Keratinocyte (primary cell): Measurements from ENCODE around the gene CARMIL1. TPM values are rescaled to one million over a fixed set of nuclear protein-coding genes. Genes with fewer than 3 reads are reported as not detected.
A peak's percentile ranks its signal among the peaks of the same experiment; 100 is the strongest.

Experiments
- DNase-seq: peaks from one replicate; pipeline ENCODE4 v3.0.0-alpha.2; 2011; ENCODE audit warnings: low read depth, missing footprints, low spot score
- FAIRE-seq: peaks from 2 replicates; lab custom pipeline; 2011; peaks lifted over from hg19 to GRCh38; lab: Jason Lieb, UNC
- H2AFZ ChIP-seq: 2 replicates; pipeline ENCODE4 v1.6.0; 2012; ENCODE audit warnings: low read length, control low read depth, inconsistent platforms; ENCODE audit not compliant: control insufficient read depth
- H3K27ac ChIP-seq: 2 replicates; pipeline ENCODE4 v1.5.1; 2011; ENCODE audit warnings: low read length; ENCODE audit not compliant: control insufficient read depth, insufficient read depth
- H3K27me3 ChIP-seq: 3 replicates; pipeline ENCODE4 v1.6.0; 2011; ENCODE audit warnings: low read length; ENCODE audit not compliant: control insufficient read depth, insufficient read depth; ENCODE audit errors: extremely low read depth
- H3K36me3 ChIP-seq, 2 experiments: 2 replicates in 1 of 2; 3 replicates in 1 of 2; pipeline ENCODE4 v1.5.1; 2011; ENCODE audit warnings: low read length in 2 of 2, mild to moderate bottlenecking in 1 of 2; ENCODE audit not compliant: control insufficient read depth in 2 of 2, insufficient read depth in 2 of 2; ENCODE audit errors: extremely low read depth in 1 of 2
- H3K4me1 ChIP-seq: 3 replicates; pipeline ENCODE4 v1.5.1; 2011; ENCODE audit warnings: low read length; ENCODE audit not compliant: control insufficient read depth, insufficient read depth; ENCODE audit errors: extremely low read depth
- H3K4me2 ChIP-seq: 3 replicates; pipeline ENCODE4 v1.6.0; 2011; ENCODE audit warnings: low read depth, low read length; ENCODE audit not compliant: control insufficient read depth, insufficient read depth; ENCODE audit errors: extremely low read depth
- H3K4me3 ChIP-seq, 3 experiments: fragments of 200-600 bp in 1 of 3; sonication (generic) in 1 of 3; 2 replicates in 2 of 3; 3 replicates in 1 of 3; pipeline ENCODE4 v1.5.1; 2011 to 2016; ENCODE audit warnings: low read length in 3 of 3, mild to moderate bottlenecking in 3 of 3, control low read depth in 2 of 3, inconsistent platforms in 1 of 3, low read depth in 1 of 3, mixed read lengths in 1 of 3, mixed run types in 1 of 3, moderate library complexity in 1 of 3; ENCODE audit not compliant: control insufficient read depth in 2 of 3, insufficient read depth in 2 of 3; ENCODE audit errors: extremely low read depth in 1 of 3
- H3K79me2 ChIP-seq: 2 replicates; pipeline ENCODE4 v1.6.0; 2012; ENCODE audit warnings: low read length; ENCODE audit not compliant: control insufficient read depth, insufficient read depth
- H3K9ac ChIP-seq: 3 replicates; pipeline ENCODE4 v1.6.0; 2011; ENCODE audit warnings: low read length; ENCODE audit not compliant: control insufficient read depth, insufficient read depth; ENCODE audit errors: extremely low read depth
- H3K9me1 ChIP-seq: 3 replicates; pipeline ENCODE4 v1.6.0; 2011; ENCODE audit warnings: low read length; ENCODE audit not compliant: control insufficient read depth, insufficient read depth; ENCODE audit errors: extremely low read depth
- H3K9me3 ChIP-seq: 2 replicates; pipeline ENCODE4 v1.5.1; 2012; ENCODE audit warnings: low read depth, low read length; ENCODE audit not compliant: control insufficient read depth
- H4K20me1 ChIP-seq: 3 replicates; pipeline ENCODE4 v1.6.0; 2011; ENCODE audit warnings: low read length; ENCODE audit not compliant: control insufficient read depth, insufficient read depth; ENCODE audit errors: extremely low read depth
- CTCF ChIP-seq, 3 experiments: IDR thresholded peaks in 1 of 3; conservative IDR thresholded peaks in 1 of 3; optimal IDR thresholded peaks in 1 of 3; 2 replicates in 2 of 3; 3 replicates in 1 of 3; pipeline versions ENCODE3 to v1.5.1; 2011; ENCODE audit warnings: low read length in 3 of 3, mild to moderate bottlenecking in 3 of 3, moderate library complexity in 2 of 3, control low read depth in 1 of 3, inconsistent platforms in 1 of 3; ENCODE audit not compliant: insufficient read depth in 2 of 3; ENCODE audit errors: extremely low read depth in 1 of 3
- EZH2 ChIP-seq: IDR thresholded peaks from one replicate; pipeline ENCODE4 v1.6.1; 2012; ENCODE audit warnings: inconsistent platforms, mild to moderate bottlenecking, low read length, moderate library complexity
- dilution Hi-C: fragments of 300-500 bp; cut with MboI; formaldehyde crosslinking; loops from one replicate; pipeline ENCODE4 v1.7.0; 2020; ENCODE audit warnings: low sequenced_read_pairs; ENCODE audit not compliant: extremely low pct_ligation_motif_present
- polyA plus RNA-seq, 5 experiments: library from polyadenylated mRNA; depleted of rRNA in 3 of 5; stranded (reverse) in 3 of 5; stranded (forward) in 1 of 5; unstranded in 1 of 5; fragments of >200 nt; gene quantifications; 1 replicate in 1 of 5; 2 replicates in 3 of 5; 3 replicates in 1 of 5; pipeline versions ENCODE4 v1.2.1 to v1.2.3, GENCODE V29; 2011 to 2012; ENCODE audit warnings: missing spikeins in 2 of 5, low read depth in 1 of 5, low replicate concordance in 1 of 5

Gene CARMIL1
- polyA plus RNA-seq, 1 donor (not counting 4 experiments of a cell fraction or from before 2014, with no cell fraction given): 18.9 TPM

- no peaks in the 10 kb centered on the region for H3K9me3 ChIP-seq
- H3K36me3 ChIP-seq: no peaks in the 10 kb centered on the region
- peaks cover 6% of the 10 kb centered on the region for H3K4me1 ChIP-seq
- peak; percentile 29 for FAIRE-seq
- no peak overlapping the region for H3K4me3 ChIP-seq
- no peak for DNase-seq
- no peak overlapping the region for H2AFZ ChIP-seq
- H3K27me3 ChIP-seq: no peaks in the 10 kb centered on the region
- dilution Hi-C loops: no loop called here
- peaks cover 5% of the 10 kb centered on the region for H4K20me1 ChIP-seq
- H3K4me2 ChIP-seq: peak overlapping the region; percentile 7
- no peak overlapping the region for H3K27ac ChIP-seq
- H3K9me1 ChIP-seq: no peaks in the 10 kb centered on the region
- peaks cover 49% of the 10 kb centered on the region for H3K79me2 ChIP-seq
- TF ChIP-seq EZH2: no peak
- no peak for TF ChIP-seq CTCF (optimal IDR thresholded peaks at IDR 0.05 in 1 of 3, IDR thresholded peaks at IDR 0.05 in 1 of 3, conservative IDR thresholded peaks at IDR 0.05 in 1 of 3; ENCODE audit: extremely low read depth in 1 of 3, insufficient read depth in 2 of 3, low read length in 3 of 3)
- H3K9ac ChIP-seq: no peak overlapping the region
Observed at GRCh38 chr6:25330796-25331685, 51.9 kb downstream of the CARMIL1 start.

- no peaks in the 10 kb centered on the region for H3K36me3 ChIP-seq
- no peak overlapping the region for H2AFZ ChIP-seq
- H3K9ac ChIP-seq: no peak overlapping the region
- no peaks in the 10 kb centered on the region for H3K9me3 ChIP-seq
- no peaks in the 10 kb centered on the region for H3K27me3 ChIP-seq
- no peak overlapping the region for H3K4me3 ChIP-seq
- no peaks in the 10 kb centered on the region for H3K9me1 ChIP-seq
- DNase-seq (no peak), FAIRE-seq (no peak)
- H3K27ac ChIP-seq: no peak overlapping the region
- H3K4me1 ChIP-seq: peaks cover 6% of the 10 kb centered on the region
- dilution Hi-C loops: no loop called here
- peaks cover 5% of the 10 kb centered on the region for H4K20me1 ChIP-seq
- TF ChIP-seq CTCF (optimal IDR thresholded peaks at IDR 0.05 in 1 of 3, IDR thresholded peaks at IDR 0.05 in 1 of 3, conservative IDR thresholded peaks at IDR 0.05 in 1 of 3; ENCODE audit: extremely low read depth in 1 of 3, insufficient read depth in 2 of 3, low read length in 3 of 3) (no peak), EZH2 (no peak)
- no peak overlapping the region for H3K4me2 ChIP-seq
- H3K79me2 ChIP-seq: peaks cover 49% of the 10 kb centered on the region
Observed at GRCh38 chr6:25332165-25332564, 53.0 kb downstream of the CARMIL1 start.
